Kidney (tissue), 14 donors: Measurements from ENCODE around the gene ARHGAP42. TPM values are rescaled to one million over a fixed set of nuclear protein-coding genes. Genes with fewer than 3 reads are reported as not detected.

Experiments used
- DNase-seq, 5 donors: peaks; one replicate each; pipeline ENCODE4 v3.0.0-alpha.2; 2013 to 2020
- FAIRE-seq: peaks from 2 replicates; lab custom pipeline; 2012; peaks lifted over from hg19 to GRCh38; lab: Jason Lieb, UNC
- H3K27ac ChIP-seq, 2 donors: one replicate each; pipeline ENCODE4 v1.7.0; 2013; ENCODE audit warnings: low read depth in 2 of 2, low read length in 2 of 2, inconsistent platforms in 1 of 2
- H3K27me3 ChIP-seq: one replicate; pipeline ENCODE4 v1.7.1; 2013; ENCODE audit warnings: low read length, inconsistent platforms; ENCODE audit not compliant: control insufficient read depth, insufficient read depth
- H3K36me3 ChIP-seq, 3 donors: one replicate each; pipeline versions ENCODE4 v1.7.0 to v1.7.1; 2013; ENCODE audit warnings: low read length in 3 of 3, control low read depth in 1 of 3, inconsistent platforms in 1 of 3; ENCODE audit not compliant: insufficient read depth in 3 of 3, control insufficient read depth in 2 of 3
- H3K4me1 ChIP-seq, 3 donors: one replicate each; pipeline versions ENCODE4 v1.7.0 to v1.7.1; 2013; ENCODE audit warnings: low read length in 3 of 3, inconsistent platforms in 1 of 3, low read depth in 1 of 3; ENCODE audit not compliant: control insufficient read depth in 2 of 3, insufficient read depth in 2 of 3
- H3K4me3 ChIP-seq, 3 donors: one replicate each; pipeline versions ENCODE4 v1.7.0 to v1.8.1; 2013; ENCODE audit warnings: low read length in 3 of 3, control low read depth in 1 of 3, inconsistent platforms in 1 of 3
- H3K9ac ChIP-seq, 3 donors: one replicate each; pipeline versions ENCODE4 v1.7.0 to v1.7.1; 2013; ENCODE audit warnings: low read length in 3 of 3, control low read depth in 1 of 3, inconsistent platforms in 1 of 3
- H3K9me3 ChIP-seq, 3 donors: one replicate each; pipeline versions ENCODE4 v1.7.0 to v1.7.1; 2013; ENCODE audit warnings: low read length in 3 of 3, control low read depth in 1 of 3, inconsistent platforms in 1 of 3; ENCODE audit not compliant: control insufficient read depth in 2 of 3, insufficient read depth in 1 of 3
- intact Hi-C: fragments of 100-400 bp; cut with DNase I; formaldehyde crosslinking; loops from one replicate; pipeline ENCODE4 v1.11.1; 2022
- polyA plus RNA-seq: library from polyadenylated mRNA; stranded (reverse); fragments of 350-450 nt; fragmentation: Illumina TruSeq; extraction: RNeasy Lipid Tissue Mini Kit (QIAGEN cat#74804); gene quantifications from one replicate; pipeline ENCODE4 v1.2.3, GENCODE V29; 2014; ENCODE audit warnings: low read depth, low replicate concordance; ENCODE audit not compliant: insufficient read depth
- total RNA-seq: library from RNA; stranded (reverse); fragmentation: NEBNext Ultra II Directional; extraction: Animal tissue kit (Norgen Biotek cat#: 25700); gene quantifications from one replicate; pipeline ENCODE4 v1.2.1, GENCODE V29; 2021
- TF ChIP-seq, protein P1 (sequence below): IDR thresholded peaks from 3 replicates; pipeline ENCODE4 v1.5.1; 2012; ENCODE audit warnings: mild to moderate bottlenecking, moderate library complexity, borderline replicate concordance; ENCODE audit not compliant: insufficient read depth; ENCODE audit errors: extremely low read depth
- donor health status: control.
- donor health status: control.
- donor health status: control.
- donor health status: control.
- donor health status: control.
- donor health status: DM: yes; HTN: yes; CAD: no.
- donor health status: Normal renal cell carcinoma (clear cell type).

Gene ARHGAP42
- total and polyA plus RNA-seq, 2 donors from 2014 or later: 4.2 to 18.9 TPM

GRCh38 chr11:100712583-100712982 is 25.5 kb downstream of the ARHGAP42 start:
- peak; percentile 82 for FAIRE-seq
- no peaks in the 10 kb centered on the region for H3K9me3 ChIP-seq

DNA sequence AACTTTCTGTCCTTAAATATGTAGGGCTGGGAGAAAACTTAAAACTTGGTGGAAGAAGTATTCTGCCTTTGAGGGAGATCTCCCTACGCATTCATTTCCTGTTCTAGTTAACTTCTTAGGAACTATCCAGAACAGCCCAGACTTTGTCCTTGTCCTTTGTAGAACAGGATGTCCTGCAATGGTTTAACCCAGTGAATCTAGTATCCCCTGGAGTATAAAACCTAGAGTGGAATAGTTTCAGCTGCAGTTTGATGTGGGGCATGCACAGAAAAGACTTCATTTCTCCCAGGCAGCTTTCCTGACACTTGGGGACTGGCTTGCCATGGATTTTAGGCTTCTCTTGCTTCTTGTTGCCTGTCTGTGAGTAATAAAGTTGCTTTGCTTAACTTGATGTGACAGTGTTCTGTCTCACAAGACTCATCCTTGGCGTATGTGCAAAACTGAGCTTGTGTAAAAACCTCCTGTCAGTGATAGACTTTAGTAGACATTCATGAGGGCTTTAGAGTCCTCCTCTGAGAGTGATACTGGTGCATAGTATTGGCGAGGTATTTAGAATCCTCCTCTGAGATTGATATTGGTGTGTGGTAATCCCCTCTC is 28.2 kb downstream of the ARHGAP42 start:
- Histone ChIP-seq H3K27ac (peak overlapping the region; percentile 57 to 61), H3K9me3 (no peaks in the 10 kb centered on the region), H3K9ac (peak overlapping the region in 1 of 3 donors; percentile 16), H3K36me3 (peaks cover 0 to 2% (median 0%) of the 10 kb centered on the region in 3 donors), H3K27me3 (no peaks in the 10 kb centered on the region), H3K4me1 (peaks cover 0 to 28% (median 6%) of the 10 kb centered on the region in 3 donors), H3K4me3 (peak overlapping the region in 1 of 3 donors; percentile 51)
- TF ChIP-seq, protein P1, sequence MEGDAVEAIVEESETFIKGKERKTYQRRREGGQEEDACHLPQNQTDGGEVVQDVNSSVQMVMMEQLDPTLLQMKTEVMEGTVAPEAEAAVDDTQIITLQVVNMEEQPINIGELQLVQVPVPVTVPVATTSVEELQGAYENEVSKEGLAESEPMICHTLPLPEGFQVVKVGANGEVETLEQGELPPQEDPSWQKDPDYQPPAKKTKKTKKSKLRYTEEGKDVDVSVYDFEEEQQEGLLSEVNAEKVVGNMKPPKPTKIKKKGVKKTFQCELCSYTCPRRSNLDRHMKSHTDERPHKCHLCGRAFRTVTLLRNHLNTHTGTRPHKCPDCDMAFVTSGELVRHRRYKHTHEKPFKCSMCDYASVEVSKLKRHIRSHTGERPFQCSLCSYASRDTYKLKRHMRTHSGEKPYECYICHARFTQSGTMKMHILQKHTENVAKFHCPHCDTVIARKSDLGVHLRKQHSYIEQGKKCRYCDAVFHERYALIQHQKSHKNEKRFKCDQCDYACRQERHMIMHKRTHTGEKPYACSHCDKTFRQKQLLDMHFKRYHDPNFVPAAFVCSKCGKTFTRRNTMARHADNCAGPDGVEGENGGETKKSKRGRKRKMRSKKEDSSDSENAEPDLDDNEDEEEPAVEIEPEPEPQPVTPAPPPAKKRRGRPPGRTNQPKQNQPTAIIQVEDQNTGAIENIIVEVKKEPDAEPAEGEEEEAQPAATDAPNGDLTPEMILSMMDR: no peak
- intact Hi-C loops: no loop called here
- no peak for FAIRE-seq
- no peak for DNase-seq

More at GRCh38 chr11:100712583-100712982, 25.5 kb downstream of the ARHGAP42 start:
- Histone ChIP-seq H3K27ac (peak overlapping the region in 1 of 2 donors; percentile 20), H3K4me3 (peak overlapping the region in 1 of 3 donors; percentile 42), H3K36me3 (peaks cover 0 to 2% (median 0%) of the 10 kb centered on the region in 3 donors), H3K9ac (no peak overlapping the region), H3K27me3 (no peaks in the 10 kb centered on the region), H3K4me1 (peaks cover 0 to 17% (median 0%) of the 10 kb centered on the region in 3 donors)
- peak in 1 of 5 donors; percentile 31 for DNase-seq
- TF ChIP-seq, protein P1: no peak
- intact Hi-C loops: no loop called here

GRCh38 chr11:100716838-100717237 is 29.8 kb downstream of the ARHGAP42 start:
- intact Hi-C loops: no loop called here
- DNase-seq (no peak), FAIRE-seq (no peak)
- Histone ChIP-seq H3K27ac (no peak overlapping the region), H3K36me3 (peaks cover 0 to 2% (median 0%) of the 10 kb centered on the region in 3 donors), H3K4me3 (no peak overlapping the region), H3K4me1 (peaks cover 0 to 28% (median 6%) of the 10 kb centered on the region in 3 donors), H3K9me3 (no peaks in the 10 kb centered on the region), H3K27me3 (no peaks in the 10 kb centered on the region), H3K9ac (no peak overlapping the region)
- TF ChIP-seq, protein P1: no peak
